ENCODE data around the gene TAP1. TPM values are rescaled to one million over a fixed set of nuclear protein-coding genes. Genes with fewer than 3 reads are reported as not detected.
"Not testable (repeated sequence)": the region's sequence is repeated elsewhere in the genome, so short reads cannot be mapped to it uniquely, and the experiment has no call there.

The TAP1 gene
- total and polyA plus RNA-seq, 4 donors = 32.6 to 181 (median 57.8) TPM

GRCh38 chr6:32809171-32809570 lies 44.3 kb downstream of the TAP1 start:
- Histone ChIP-seq H3K36me3 (ENCODE audit: control insufficient read depth in 4 of 4, insufficient read depth in 4 of 4, low read length in 4 of 4) (no peaks in the 10 kb centered on the region), H3K27me3 (ENCODE audit: control insufficient read depth in 3 of 3, insufficient read depth in 3 of 3, low read length in 2 of 3) (peaks cover 0 to 11% (median 1%) of the 10 kb centered on the region in 3 donors), H3K27ac (ENCODE audit: low read depth in 1 of 2, low read length in 1 of 2) (no peak overlapping the region), H3K9ac (ENCODE audit: insufficient read depth in 1 of 2, low read length in 2 of 2) (no peak overlapping the region), H3K9me3 (ENCODE audit: control insufficient read depth in 4 of 4, insufficient read depth in 3 of 4, low read length in 3 of 4) (no peaks in the 10 kb centered on the region), H3K4me3 (no peak overlapping the region), H3K4me1 (ENCODE audit: control insufficient read depth in 5 of 5, insufficient read depth in 5 of 5, low read length in 5 of 5) (peaks cover 0 to 6% (median 0%) of the 10 kb centered on the region in 5 donors)
- ATAC-seq (ENCODE audit: insufficient read depth, low FRiP score) = no peak
- WGBS, 2 donors = 0 to 42% methylated on average over 1 of the region's 1 CpG
- TF ChIP-seq, protein P1, sequence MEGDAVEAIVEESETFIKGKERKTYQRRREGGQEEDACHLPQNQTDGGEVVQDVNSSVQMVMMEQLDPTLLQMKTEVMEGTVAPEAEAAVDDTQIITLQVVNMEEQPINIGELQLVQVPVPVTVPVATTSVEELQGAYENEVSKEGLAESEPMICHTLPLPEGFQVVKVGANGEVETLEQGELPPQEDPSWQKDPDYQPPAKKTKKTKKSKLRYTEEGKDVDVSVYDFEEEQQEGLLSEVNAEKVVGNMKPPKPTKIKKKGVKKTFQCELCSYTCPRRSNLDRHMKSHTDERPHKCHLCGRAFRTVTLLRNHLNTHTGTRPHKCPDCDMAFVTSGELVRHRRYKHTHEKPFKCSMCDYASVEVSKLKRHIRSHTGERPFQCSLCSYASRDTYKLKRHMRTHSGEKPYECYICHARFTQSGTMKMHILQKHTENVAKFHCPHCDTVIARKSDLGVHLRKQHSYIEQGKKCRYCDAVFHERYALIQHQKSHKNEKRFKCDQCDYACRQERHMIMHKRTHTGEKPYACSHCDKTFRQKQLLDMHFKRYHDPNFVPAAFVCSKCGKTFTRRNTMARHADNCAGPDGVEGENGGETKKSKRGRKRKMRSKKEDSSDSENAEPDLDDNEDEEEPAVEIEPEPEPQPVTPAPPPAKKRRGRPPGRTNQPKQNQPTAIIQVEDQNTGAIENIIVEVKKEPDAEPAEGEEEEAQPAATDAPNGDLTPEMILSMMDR (IDR thresholded peaks at IDR 0.05; ENCODE audit: control extremely low read depth, extremely low read depth) = no peak
- DNase-seq = peak in 2 of 3 donors; percentile 56 to 82

- 81 to 83% methylated on average over 5 of the region's 5 CpGs for WGBS, 2 donors
- TF ChIP-seq, protein P1 (IDR thresholded peaks at IDR 0.05; ENCODE audit: control extremely low read depth, extremely low read depth) = no peak
- H3K36me3 ChIP-seq (ENCODE audit: control insufficient read depth in 4 of 4, insufficient read depth in 4 of 4, low read length in 4 of 4) = no peaks in the 10 kb centered on the region
- H3K9me3 ChIP-seq (ENCODE audit: control insufficient read depth in 4 of 4, insufficient read depth in 3 of 4, low read length in 3 of 4) = no peaks in the 10 kb centered on the region
- no peak for DNase-seq
- H3K4me3 ChIP-seq = no peak overlapping the region
- peaks cover 0 to 17% (median 5%) of the 10 kb centered on the region in 3 donors for H3K27me3 ChIP-seq (ENCODE audit: control insufficient read depth in 3 of 3, insufficient read depth in 3 of 3, low read length in 2 of 3)
- no peak overlapping the region for H3K27ac ChIP-seq (ENCODE audit: low read depth in 1 of 2, low read length in 1 of 2)
- ATAC-seq (ENCODE audit: insufficient read depth, low FRiP score) = no peak
- peaks cover 0 to 6% (median 0%) of the 10 kb centered on the region in 5 donors for H3K4me1 ChIP-seq (ENCODE audit: control insufficient read depth in 5 of 5, insufficient read depth in 5 of 5, low read length in 5 of 5)
- no peak overlapping the region for H3K9ac ChIP-seq (ENCODE audit: insufficient read depth in 1 of 2, low read length in 2 of 2)
Measured at GRCh38 chr6:32807020-32807580, 46.4 kb downstream of the TAP1 start.

DNA sequence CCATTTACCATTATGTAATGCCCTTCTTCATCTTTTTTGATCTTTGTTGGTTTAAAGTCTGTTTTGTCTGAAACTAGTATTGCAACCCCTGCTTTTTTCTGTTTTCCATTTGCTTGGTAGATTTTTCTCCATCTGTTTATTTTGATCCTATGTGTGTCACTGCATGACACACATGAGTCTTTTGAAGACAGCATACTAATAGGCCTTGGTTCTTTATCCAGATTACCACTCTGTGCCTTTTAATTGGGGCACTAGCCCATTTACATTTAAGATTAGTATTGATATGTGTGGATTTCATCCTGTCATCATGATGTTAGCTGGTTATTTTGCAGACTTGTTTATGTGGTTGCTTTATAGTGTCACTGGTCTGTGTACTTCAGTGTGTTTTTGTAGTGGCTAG lies 48.1 kb downstream of the TAP1 start:
- H3K27me3 ChIP-seq (ENCODE audit: control insufficient read depth in 3 of 3, insufficient read depth in 3 of 3, low read length in 2 of 3) = peaks cover 0 to 17% (median 12%) of the 10 kb centered on the region in 3 donors
- not testable (repeated sequence) for H3K4me3 ChIP-seq; DNase-seq; ATAC-seq (ENCODE audit: insufficient read depth, low FRiP score); H3K27ac ChIP-seq (ENCODE audit: low read depth in 1 of 2, low read length in 1 of 2); H3K4me1 ChIP-seq (ENCODE audit: control insufficient read depth in 5 of 5, insufficient read depth in 5 of 5, low read length in 5 of 5); H3K9me3 ChIP-seq (ENCODE audit: control insufficient read depth in 4 of 4, insufficient read depth in 3 of 4, low read length in 3 of 4); H3K36me3 ChIP-seq (ENCODE audit: control insufficient read depth in 4 of 4, insufficient read depth in 4 of 4, low read length in 4 of 4); H3K9ac ChIP-seq (ENCODE audit: insufficient read depth in 1 of 2, low read length in 2 of 2)

DNA sequence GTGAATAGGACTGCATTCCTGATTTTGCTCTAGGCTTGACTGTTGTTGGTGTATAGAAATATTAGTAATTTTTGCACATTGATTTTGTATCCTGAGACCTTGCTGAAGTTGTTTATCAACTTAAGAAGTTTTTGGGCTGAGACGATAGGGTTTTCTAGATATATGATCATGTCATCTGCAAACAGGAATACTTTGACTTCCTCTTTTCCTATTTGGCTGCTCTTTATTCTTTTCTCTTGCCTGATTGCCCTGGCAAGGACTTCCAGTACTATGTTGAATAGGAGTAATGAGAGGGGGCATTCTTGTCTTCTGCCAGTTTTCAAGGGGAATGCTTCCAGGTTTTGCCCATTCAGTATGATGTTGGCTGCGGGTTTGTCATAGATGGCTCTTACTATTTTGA lies 50.1 kb downstream of the TAP1 start:
- ATAC-seq (ENCODE audit: insufficient read depth, low FRiP score) (no peak), DNase-seq (no peak)
- H3K9ac ChIP-seq (ENCODE audit: insufficient read depth in 1 of 2, low read length in 2 of 2) = no peak overlapping the region
- H3K9me3 ChIP-seq (ENCODE audit: control insufficient read depth in 4 of 4, insufficient read depth in 3 of 4, low read length in 3 of 4) = no peaks in the 10 kb centered on the region
- H3K27me3 ChIP-seq (ENCODE audit: control insufficient read depth in 3 of 3, insufficient read depth in 3 of 3, low read length in 2 of 3) = peaks cover 0 to 19% (median 12%) of the 10 kb centered on the region in 3 donors
- WGBS, 2 donors = 20 to 52% methylated on average over 2 of the region's 2 CpGs
- H3K27ac ChIP-seq (ENCODE audit: low read depth in 1 of 2, low read length in 1 of 2) = no peak overlapping the region
- TF ChIP-seq, protein P1 (IDR thresholded peaks at IDR 0.05; ENCODE audit: control extremely low read depth, extremely low read depth) = no peak
- no peak overlapping the region for H3K4me3 ChIP-seq
- no peaks in the 10 kb centered on the region for H3K36me3 ChIP-seq (ENCODE audit: control insufficient read depth in 4 of 4, insufficient read depth in 4 of 4, low read length in 4 of 4)
- no peaks in the 10 kb centered on the region for H3K4me1 ChIP-seq (ENCODE audit: control insufficient read depth in 5 of 5, insufficient read depth in 5 of 5, low read length in 5 of 5)

Data from lung (tissue), 12 donors.